Measurements from ENCODE around the gene KLF15. TPM values are rescaled to one million over a fixed set of nuclear protein-coding genes. Genes with fewer than 3 reads are reported as not detected.

KLF15 gene
- total and polyA plus RNA-seq, 2 donors (not counting 1 experiment from before 2014, with no cell fraction given), result 0.10 to 2.2 TPM

- H3K36me3 ChIP-seq (replicated peaks in 1 of 2; ENCODE audit: control extremely low read depth in 1 of 2, control insufficient read depth in 1 of 2, extremely low read depth in 1 of 2, insufficient read depth in 2 of 2, low read length in 1 of 2), result no peaks in the 10 kb centered on the region
- no peaks in the 10 kb centered on the region for H4K20me1 ChIP-seq (ENCODE audit: control insufficient read depth, insufficient read depth, low read length, poor library complexity, severe bottlenecking)
- no peak overlapping the region for H2AFZ ChIP-seq (ENCODE audit: insufficient read depth, low read depth, low read length, poor library complexity, severe bottlenecking)
- H3K79me2 ChIP-seq (ENCODE audit: control insufficient read depth, insufficient read depth, low read length), result no peaks in the 10 kb centered on the region
- no peak overlapping the region for H3K9ac ChIP-seq (ENCODE audit: low read length)
- peaks cover 0 to 7% (median 4%) of the 10 kb centered on the region in 3 donors for H3K9me3 ChIP-seq (ENCODE audit: control extremely low read depth in 1 of 3, control insufficient read depth in 2 of 3, insufficient read depth in 1 of 3, low read length in 2 of 3)
- 92% methylated on average over 20 of the region's 20 CpGs for WGBS (ENCODE audit: insufficient coverage)
- DNase-seq, result no peak
- ChIA-PET POLR2A (no interaction called here), CTCF (no interaction called here)
- no peak overlapping the region for H3K4me3 Mint-ChIP-seq
- no peak overlapping the region for H3K4me2 ChIP-seq (replicated peaks; ENCODE audit: low read depth, low read length, poor library complexity, severe bottlenecking)
- H3K4me1 Mint-ChIP-seq, result no peaks in the 10 kb centered on the region
- H3K27me3 Mint-ChIP-seq, result peaks cover 8% of the 10 kb centered on the region
- no peak overlapping the region for H3K4me3 ChIP-seq (ENCODE audit: control extremely low read depth in 1 of 5, extremely low read depth in 1 of 5, insufficient read depth in 1 of 5, low read depth in 2 of 5, low read length in 4 of 5)
- H3K4me1 ChIP-seq (ENCODE audit: control insufficient read depth in 2 of 2, insufficient read depth in 2 of 2, low read length in 2 of 2), result no peaks in the 10 kb centered on the region
- no peak overlapping the region for H3K27ac Mint-ChIP-seq
- peaks cover 9% of the 10 kb centered on the region for H3K9me3 Mint-ChIP-seq (ENCODE audit: insufficient read depth)
- H3K27me3 ChIP-seq (replicated peaks in 1 of 4; ENCODE audit: control extremely low read depth in 1 of 4, control insufficient read depth in 3 of 4, insufficient read depth in 4 of 4, low read length in 3 of 4), result peaks cover 0 to 4% (median 0%) of the 10 kb centered on the region in 4 experiments
- H3K27ac ChIP-seq (ENCODE audit: low read length in 2 of 2), result no peak overlapping the region
- no peak for ATAC-seq (ENCODE audit: low read depth)
- TF ChIP-seq CTCF (IDR thresholded peaks at IDR 0.05) (no peak), EZH2 (IDR thresholded peaks at IDR 0.05; ENCODE audit: borderline replicate concordance, insufficient read depth, low read depth, low read length, poor library complexity, severe bottlenecking) (no peak)
- intact Hi-C loops (cut with micrococcal nuclease), result no loop called here
Observed at GRCh38 chr3:126307591-126308393, 49.4 kb downstream of the KLF15 start.

GRCh38 chr3:126306888-126307482 lies 50.2 kb downstream of the KLF15 start:
- CTCF ChIA-PET, result no interaction called here
- no peak overlapping the region for H3K4me2 ChIP-seq (replicated peaks; ENCODE audit: low read depth, low read length, poor library complexity, severe bottlenecking)
- DNase-seq (no peak), ATAC-seq (ENCODE audit: low read depth) (no peak)
- peaks cover 0 to 7% (median 4%) of the 10 kb centered on the region in 3 donors for H3K9me3 ChIP-seq (ENCODE audit: control extremely low read depth in 1 of 3, control insufficient read depth in 2 of 3, insufficient read depth in 1 of 3, low read length in 2 of 3)
- H3K9ac ChIP-seq (ENCODE audit: low read length), result no peak overlapping the region
- no peaks in the 10 kb centered on the region for H3K36me3 ChIP-seq (replicated peaks in 1 of 2; ENCODE audit: control extremely low read depth in 1 of 2, control insufficient read depth in 1 of 2, extremely low read depth in 1 of 2, insufficient read depth in 2 of 2, low read length in 1 of 2)
- no peaks in the 10 kb centered on the region for H3K4me1 Mint-ChIP-seq
- no peaks in the 10 kb centered on the region for H4K20me1 ChIP-seq (ENCODE audit: control insufficient read depth, insufficient read depth, low read length, poor library complexity, severe bottlenecking)
- no peak overlapping the region for H3K27ac ChIP-seq (ENCODE audit: low read length in 2 of 2)
- no peak overlapping the region for H3K4me3 Mint-ChIP-seq
- peaks cover 8% of the 10 kb centered on the region for H3K27me3 Mint-ChIP-seq
- H3K27me3 ChIP-seq (replicated peaks in 1 of 4; ENCODE audit: control extremely low read depth in 1 of 4, control insufficient read depth in 3 of 4, insufficient read depth in 4 of 4, low read length in 3 of 4), result peaks cover 0 to 4% (median 0%) of the 10 kb centered on the region in 4 experiments
- H3K9me3 Mint-ChIP-seq (ENCODE audit: insufficient read depth), result peaks cover 9% of the 10 kb centered on the region
- 84% methylated on average over 8 of the region's 8 CpGs for WGBS (ENCODE audit: insufficient coverage)
- H3K79me2 ChIP-seq (ENCODE audit: control insufficient read depth, insufficient read depth, low read length), result no peaks in the 10 kb centered on the region
- POLR2A ChIA-PET, result no interaction called here
- H3K27ac Mint-ChIP-seq, result no peak overlapping the region
- intact Hi-C loops (cut with micrococcal nuclease), result no loop called here
- no peak overlapping the region for H3K4me3 ChIP-seq (ENCODE audit: control extremely low read depth in 1 of 5, extremely low read depth in 1 of 5, insufficient read depth in 1 of 5, low read depth in 2 of 5, low read length in 4 of 5)
- TF ChIP-seq CTCF (IDR thresholded peaks at IDR 0.05) (no peak), EZH2 (IDR thresholded peaks at IDR 0.05; ENCODE audit: borderline replicate concordance, insufficient read depth, low read depth, low read length, poor library complexity, severe bottlenecking) (no peak)
- no peaks in the 10 kb centered on the region for H3K4me1 ChIP-seq (ENCODE audit: control insufficient read depth in 2 of 2, insufficient read depth in 2 of 2, low read length in 2 of 2)
- H2AFZ ChIP-seq (ENCODE audit: insufficient read depth, low read depth, low read length, poor library complexity, severe bottlenecking), result no peak overlapping the region

Measured in B cell (primary cell).